Body of pancreas (tissue), 4 donors: ENCODE data around the gene THRA. TPM values are rescaled to one million over a fixed set of nuclear protein-coding genes. Genes with fewer than 3 reads are reported as not detected.
A peak's percentile ranks its signal among the peaks of the same experiment; 100 is the strongest.

ENCODE experiments used
- ATAC-seq: fragments of 150-250 bp; one replicate; pipeline ENCODE4 v1.9.1; 2016
- DNase-seq, 4 donors: peaks; one replicate each; pipeline ENCODE4 v3.0.0-alpha.2; 2019
- H3K27ac ChIP-seq, 4 donors: fragments of 200-600 bp; sonication (generic); 1 replicate in 3 of 4; 2 replicates in 1 of 4; pipeline versions ENCODE4 v1.5.1 to v1.6.1; 2016 to 2019; ENCODE audit warnings: mild to moderate bottlenecking in 1 of 4, mixed read lengths in 1 of 4, moderate library complexity in 1 of 4
- H3K27me3 ChIP-seq, 2 donors: fragments of 200-600 bp; sonication (generic); one replicate each; pipeline ENCODE4 v1.6.0; 2016; ENCODE audit warnings: mild to moderate bottlenecking in 1 of 2
- H3K36me3 ChIP-seq, 2 donors: fragments of 200-600 bp; sonication (generic); replicated peaks in 1 of 2; 2 replicates each; pipeline ENCODE4 v1.5.1; 2016; ENCODE audit warnings: low read depth in 2 of 2; ENCODE audit not compliant: insufficient read depth in 1 of 2
- H3K4me1 ChIP-seq: fragments of 200-600 bp; sonication (generic); one replicate; pipeline ENCODE4 v1.6.0; 2016
- H3K4me3 ChIP-seq, 2 donors: fragments of 200-600 bp; sonication (generic); 1 replicate in 1 of 2; 2 replicates in 1 of 2; pipeline ENCODE4 v1.5.1; 2016 to 2019
- H3K9me3 ChIP-seq, 3 donors: fragments of 200-600 bp; sonication (generic); 1 replicate in 2 of 3; 2 replicates in 1 of 3; pipeline ENCODE4 v1.5.1; 2016
- POLR2A ChIP-seq, 3 donors: fragments of 450-650 bp; IDR thresholded peaks; one replicate each; pipeline ENCODE4 v1.6.1; 2016; ENCODE audit warnings: antibody characterized with exemption in 3 of 3, mild to moderate bottlenecking in 2 of 3
- WGBS, 2 donors: methylation state at CpG; one replicate each; pipeline ENCODE4 v1.1.5; 2017; 5-methylcytosine and 5-hydroxymethylcytosine counted together
- intact Hi-C: fragments of 100-400 bp; cut with DNase I; formaldehyde crosslinking; loops from one replicate; pipeline ENCODE4 v1.15.1; 2023
- total RNA-seq, 2 donors: library from RNA; depleted of rRNA; stranded (reverse); fragments of >200 nt; gene quantifications; one replicate each; pipeline ENCODE4 v1.1.0, GENCODE V29; 2016
- TF ChIP-seq, protein P1 (sequence below), 7 experiments: fragments of 450-650 bp in 4 of 7; fragments of 200-600 bp in 3 of 7; sonication (generic) in 3 of 7; IDR thresholded peaks; one replicate each; pipeline ENCODE4 v1.5.1; 2016 to 2019; ENCODE audit warnings: antibody characterized with exemption in 7 of 7

THRA gene
- total RNA-seq, 2 donors from 2014 or later: 37.9 to 61.6 TPM

DNA sequence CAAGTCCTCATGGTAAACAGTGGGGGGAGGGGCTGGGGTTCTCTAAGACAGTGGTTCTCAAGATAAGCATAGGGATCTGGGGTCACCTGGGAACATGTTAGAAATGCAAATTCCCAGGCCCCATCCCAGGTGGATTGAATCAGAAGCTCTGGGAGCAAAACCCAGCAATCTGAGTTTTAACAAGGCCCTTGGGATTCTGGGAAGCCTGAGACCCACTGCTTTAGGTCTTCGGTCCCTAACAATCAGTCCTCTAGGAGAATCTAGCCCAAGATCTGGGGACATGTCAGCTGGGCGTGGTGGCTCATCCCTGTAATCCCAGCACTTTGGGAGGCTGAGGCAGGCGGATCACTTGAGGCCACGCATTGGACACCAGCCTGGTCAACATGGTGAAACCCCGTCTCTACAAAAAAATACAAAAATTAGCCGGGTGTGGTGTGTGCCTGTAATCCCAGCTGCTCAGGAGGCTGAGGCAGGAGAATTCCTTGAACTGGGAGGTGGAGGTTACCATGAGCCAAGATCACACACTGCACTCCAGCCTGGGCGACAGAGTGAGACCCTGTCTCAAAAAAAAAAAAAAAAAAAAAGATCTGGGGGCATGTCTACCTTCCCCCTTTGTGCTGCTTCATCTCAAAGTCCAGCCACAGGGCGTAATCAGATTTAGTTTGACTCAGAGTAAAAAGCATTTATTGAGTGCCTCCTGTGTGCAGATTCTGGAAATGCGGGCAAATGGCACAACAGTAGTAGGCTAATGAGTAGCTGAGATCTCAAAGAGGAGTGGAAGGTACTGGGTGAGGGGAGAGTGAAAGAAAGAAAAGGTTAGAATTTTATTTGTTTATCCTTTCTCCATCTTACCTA lies 46.4 kb downstream of the THRA start:
- TF ChIP-seq, protein P1, sequence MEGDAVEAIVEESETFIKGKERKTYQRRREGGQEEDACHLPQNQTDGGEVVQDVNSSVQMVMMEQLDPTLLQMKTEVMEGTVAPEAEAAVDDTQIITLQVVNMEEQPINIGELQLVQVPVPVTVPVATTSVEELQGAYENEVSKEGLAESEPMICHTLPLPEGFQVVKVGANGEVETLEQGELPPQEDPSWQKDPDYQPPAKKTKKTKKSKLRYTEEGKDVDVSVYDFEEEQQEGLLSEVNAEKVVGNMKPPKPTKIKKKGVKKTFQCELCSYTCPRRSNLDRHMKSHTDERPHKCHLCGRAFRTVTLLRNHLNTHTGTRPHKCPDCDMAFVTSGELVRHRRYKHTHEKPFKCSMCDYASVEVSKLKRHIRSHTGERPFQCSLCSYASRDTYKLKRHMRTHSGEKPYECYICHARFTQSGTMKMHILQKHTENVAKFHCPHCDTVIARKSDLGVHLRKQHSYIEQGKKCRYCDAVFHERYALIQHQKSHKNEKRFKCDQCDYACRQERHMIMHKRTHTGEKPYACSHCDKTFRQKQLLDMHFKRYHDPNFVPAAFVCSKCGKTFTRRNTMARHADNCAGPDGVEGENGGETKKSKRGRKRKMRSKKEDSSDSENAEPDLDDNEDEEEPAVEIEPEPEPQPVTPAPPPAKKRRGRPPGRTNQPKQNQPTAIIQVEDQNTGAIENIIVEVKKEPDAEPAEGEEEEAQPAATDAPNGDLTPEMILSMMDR (IDR thresholded peaks at IDR 0.05): peak in 1 of 7 experiments; percentile 7
- TF ChIP-seq POLR2A (IDR thresholded peaks at IDR 0.05): no peak
- peak in 1 of 4 donors; percentile 13 for DNase-seq
- Histone ChIP-seq H3K9me3 (no peaks in the 10 kb centered on the region), H3K27me3 (no peaks in the 10 kb centered on the region), H3K36me3 (no peaks in the 10 kb centered on the region), H3K27ac (peak overlapping the region in 3 of 4 donors; percentile 85 to 97 (median 89)), H3K4me3 (no peak overlapping the region), H3K4me1 (peaks cover 74% of the 10 kb centered on the region)
- intact Hi-C loops: no loop called here
- WGBS, 2 donors: 76 to 83% methylated on average over 7 to 9 of the region's 9 CpGs
- ATAC-seq: no peak

DNA sequence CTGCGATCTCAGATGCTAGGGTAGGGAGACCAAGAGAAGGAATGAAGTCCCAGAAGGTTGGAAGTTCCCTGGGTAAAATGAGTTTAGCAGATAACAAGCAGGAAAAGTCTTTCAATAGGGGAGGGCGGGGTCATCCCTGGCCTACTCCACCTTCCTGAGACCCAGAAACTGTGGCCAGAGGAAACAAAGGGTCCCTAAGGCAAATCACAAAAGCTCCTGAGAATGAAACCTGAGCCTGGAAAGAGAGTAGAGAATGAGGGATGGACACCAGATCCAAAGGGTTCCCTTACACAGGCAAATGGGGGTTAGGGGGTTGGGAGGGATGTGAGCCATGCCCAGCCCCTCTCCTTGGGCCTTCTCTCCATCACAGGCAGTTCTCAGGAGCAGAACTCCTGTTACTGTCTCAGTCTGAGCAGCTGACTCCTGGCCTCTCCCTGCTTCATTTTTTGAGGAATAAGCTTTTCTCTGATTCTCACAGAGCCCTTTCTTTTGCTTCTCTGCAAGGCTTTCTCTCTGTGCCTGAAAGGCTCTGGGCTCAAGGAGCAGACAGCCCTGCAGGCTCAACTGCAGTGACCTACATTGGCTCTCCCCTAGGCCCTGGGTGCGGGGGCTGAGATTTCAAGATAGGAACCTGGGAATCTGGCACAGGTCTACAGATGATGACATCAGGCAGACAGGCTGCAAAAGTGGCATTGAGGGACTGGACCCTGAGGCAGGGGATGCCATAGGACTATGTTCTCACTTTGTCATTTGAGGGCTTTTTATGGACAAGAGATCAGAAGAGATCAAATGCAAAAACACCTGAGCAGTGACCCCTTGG lies 47.5 kb downstream of the THRA start:
- peaks cover 80% of the 10 kb centered on the region for H3K4me1 ChIP-seq
- DNase-seq (peak in 2 of 4 donors; percentile 21 to 35), ATAC-seq (no peak)
- H3K4me3 ChIP-seq: no peak overlapping the region
- no peaks in the 10 kb centered on the region for H3K27me3 ChIP-seq
- H3K36me3 ChIP-seq: no peaks in the 10 kb centered on the region
- intact Hi-C loops: no loop called here
- no peaks in the 10 kb centered on the region for H3K9me3 ChIP-seq
- 52 to 59% methylated on average over 3 of the region's 3 CpGs for WGBS, 2 donors
- peak overlapping the region; percentile 85 to 98 (median 93) for H3K27ac ChIP-seq
- no peak for TF ChIP-seq POLR2A (IDR thresholded peaks at IDR 0.05)
- TF ChIP-seq, protein P1 (IDR thresholded peaks at IDR 0.05): no peak

DNA sequence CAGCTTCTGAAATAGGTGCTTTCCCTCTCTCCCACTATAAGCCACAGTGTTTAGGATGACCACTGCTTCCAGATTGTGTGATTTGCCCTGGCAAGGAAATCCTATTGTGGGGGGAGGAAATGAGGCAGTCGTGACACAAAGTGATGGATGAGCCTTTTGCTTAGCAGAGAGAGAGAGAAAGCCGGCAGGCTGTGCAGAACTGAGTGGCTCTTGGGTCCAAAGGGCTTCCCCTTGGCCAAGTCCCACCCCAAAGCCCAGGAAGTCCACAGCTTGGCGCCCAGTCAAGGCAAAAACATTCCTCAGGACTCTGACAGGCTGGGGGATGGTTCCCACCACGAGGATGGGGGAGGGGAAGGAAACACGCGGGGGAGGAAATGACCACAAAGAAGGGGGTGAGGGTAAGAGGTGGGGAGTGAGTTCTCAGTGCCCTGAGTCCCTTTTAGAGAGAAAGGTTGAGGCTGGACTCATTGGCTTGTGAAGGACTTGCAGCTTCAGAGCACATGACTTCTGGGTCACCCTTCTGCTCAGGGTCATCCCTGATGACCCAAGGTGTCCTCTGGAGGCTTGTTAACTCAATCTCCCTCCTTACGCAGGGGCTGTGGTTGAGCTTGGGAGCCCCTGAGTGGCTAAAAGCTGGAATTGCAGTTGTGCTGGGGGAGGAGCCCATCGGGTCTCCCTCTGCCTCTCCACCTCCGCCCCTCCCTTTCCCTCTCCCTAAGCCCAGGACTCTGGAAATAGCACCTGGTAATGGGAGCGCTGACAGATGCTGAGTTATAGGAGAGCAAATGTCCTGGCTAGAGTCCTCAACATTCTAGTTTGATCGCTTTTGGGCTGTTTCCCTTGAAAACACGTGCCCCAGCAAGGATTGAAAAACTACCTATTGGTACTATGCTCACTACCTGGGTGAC lies 48.7 kb downstream of the THRA start:
- no peaks in the 10 kb centered on the region for H3K9me3 ChIP-seq
- peak overlapping the region; percentile 85 to 98 (median 93) for H3K27ac ChIP-seq
- H3K27me3 ChIP-seq: no peaks in the 10 kb centered on the region
- ATAC-seq: peak; percentile 75
- intact Hi-C loops: no loop called here
- H3K4me3 ChIP-seq: no peak overlapping the region
- peaks cover 84% of the 10 kb centered on the region for H3K4me1 ChIP-seq
- peak; percentile 94 to 98 (median 96) for DNase-seq
- WGBS, 2 donors: 0% methylated on average over 10 to 12 of the region's 12 CpGs
- TF ChIP-seq POLR2A (IDR thresholded peaks at IDR 0.05): peak in 2 of 3 donors; percentile 36 to 46
- TF ChIP-seq, protein P1 (IDR thresholded peaks at IDR 0.05): peak; percentile 65 to 97 (median 93)
- no peaks in the 10 kb centered on the region for H3K36me3 ChIP-seq

DNA sequence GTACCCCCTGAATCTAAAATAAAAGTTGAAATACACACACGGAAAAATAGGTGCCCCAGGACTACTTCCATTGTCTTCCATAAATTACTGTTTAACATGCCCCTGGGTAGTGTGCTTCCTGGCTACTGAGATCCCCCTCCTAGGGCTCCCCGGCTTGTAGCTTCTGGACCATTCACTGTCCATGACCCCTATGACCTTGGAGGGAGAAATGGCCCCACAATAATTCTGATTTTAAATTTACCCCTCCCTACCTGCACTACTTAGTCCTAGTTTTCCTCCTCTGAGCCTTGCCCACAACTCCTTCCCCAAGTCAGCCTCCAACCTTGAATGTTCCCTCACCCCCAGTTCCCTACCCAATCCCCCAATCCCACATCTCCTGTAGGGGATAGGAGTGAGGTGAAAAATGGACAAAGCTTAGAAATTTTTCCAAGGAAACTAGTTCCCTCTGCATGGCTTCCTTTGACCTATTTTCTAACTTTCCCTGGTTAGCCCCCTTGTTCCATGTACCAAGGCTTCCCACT lies 49.5 kb downstream of the THRA start:
- no peak for ATAC-seq
- H3K27ac ChIP-seq: peak overlapping the region; percentile 85 to 98 (median 93)
- no peaks in the 10 kb centered on the region for H3K9me3 ChIP-seq
- no peaks in the 10 kb centered on the region for H3K27me3 ChIP-seq
- H3K4me1 ChIP-seq: peaks cover 84% of the 10 kb centered on the region
- no peaks in the 10 kb centered on the region for H3K36me3 ChIP-seq
- peak in 1 of 4 donors; percentile 13 for DNase-seq
- no peak for TF ChIP-seq POLR2A (IDR thresholded peaks at IDR 0.05)
- TF ChIP-seq, protein P1 (IDR thresholded peaks at IDR 0.05): no peak
- intact Hi-C loops: no loop called here
- H3K4me3 ChIP-seq: no peak overlapping the region
- 5 to 6% methylated on average over 2 of the region's 2 CpGs for WGBS, 2 donors
